ENCODE measurements around the gene SAMD8. TPM values are rescaled to one million over a fixed set of nuclear protein-coding genes. Genes with fewer than 3 reads are reported as not detected.

SAMD8 gene
- total and polyA plus RNA-seq, 10 of the 15 experiments (the other 5 are each of a cell fraction or from before 2014, with no cell fraction given) = 2.8 to 26.0 (median 9.3) TPM

DNA sequence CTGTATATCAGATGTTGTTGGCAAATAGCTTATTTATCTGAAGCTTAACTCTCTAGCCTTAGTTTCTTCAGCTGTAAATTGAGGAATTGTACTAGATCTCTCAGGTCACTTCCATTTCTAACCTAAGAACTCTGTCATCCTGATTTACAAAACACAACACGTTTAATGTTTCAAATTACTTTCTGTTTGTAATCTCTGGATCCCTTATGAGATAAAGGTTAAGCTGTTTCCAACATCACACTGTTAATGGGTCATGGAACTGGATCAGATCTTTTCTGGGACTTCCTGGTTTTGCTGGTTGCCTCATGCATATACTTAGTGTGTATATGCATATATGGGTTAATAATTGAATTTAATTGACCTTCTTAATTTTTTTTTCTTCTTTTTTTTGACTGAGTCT lies 9.9 kb downstream of the SAMD8 start (continued):
- TF ChIP-seq POLR2A (IDR thresholded peaks at IDR 0.05; ENCODE audit: low read depth, low read length) (no peak), EZH2 (IDR thresholded peaks at IDR 0.05; ENCODE audit: borderline replicate concordance, control insufficient read depth, low read depth, low read length) (no peak)
- TF ChIP-seq, protein P1, sequence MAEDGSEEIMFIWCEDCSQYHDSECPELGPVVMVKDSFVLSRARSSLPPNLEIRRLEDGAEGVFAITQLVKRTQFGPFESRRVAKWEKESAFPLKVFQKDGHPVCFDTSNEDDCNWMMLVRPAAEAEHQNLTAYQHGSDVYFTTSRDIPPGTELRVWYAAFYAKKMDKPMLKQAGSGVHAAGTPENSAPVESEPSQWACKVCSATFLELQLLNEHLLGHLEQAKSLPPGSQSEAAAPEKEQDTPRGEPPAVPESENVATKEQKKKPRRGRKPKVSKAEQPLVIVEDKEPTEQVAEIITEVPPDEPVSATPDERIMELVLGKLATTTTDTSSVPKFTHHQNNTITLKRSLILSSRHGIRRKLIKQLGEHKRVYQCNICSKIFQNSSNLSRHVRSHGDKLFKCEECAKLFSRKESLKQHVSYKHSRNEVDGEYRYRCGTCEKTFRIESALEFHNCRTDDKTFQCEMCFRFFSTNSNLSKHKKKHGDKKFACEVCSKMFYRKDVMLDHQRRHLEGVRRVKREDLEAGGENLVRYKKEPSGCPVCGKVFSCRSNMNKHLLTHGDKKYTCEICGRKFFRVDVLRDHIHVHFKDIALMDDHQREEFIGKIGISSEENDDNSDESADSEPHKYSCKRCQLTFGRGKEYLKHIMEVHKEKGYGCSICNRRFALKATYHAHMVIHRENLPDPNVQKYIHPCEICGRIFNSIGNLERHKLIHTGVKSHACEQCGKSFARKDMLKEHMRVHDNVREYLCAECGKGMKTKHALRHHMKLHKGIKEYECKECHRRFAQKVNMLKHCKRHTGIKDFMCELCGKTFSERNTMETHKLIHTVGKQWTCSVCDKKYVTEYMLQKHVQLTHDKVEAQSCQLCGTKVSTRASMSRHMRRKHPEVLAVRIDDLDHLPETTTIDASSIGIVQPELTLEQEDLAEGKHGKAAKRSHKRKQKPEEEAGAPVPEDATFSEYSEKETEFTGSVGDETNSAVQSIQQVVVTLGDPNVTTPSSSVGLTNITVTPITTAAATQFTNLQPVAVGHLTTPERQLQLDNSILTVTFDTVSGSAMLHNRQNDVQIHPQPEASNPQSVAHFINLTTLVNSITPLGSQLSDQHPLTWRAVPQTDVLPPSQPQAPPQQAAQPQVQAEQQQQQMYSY (CRISPR knock-in tag; IDR thresholded peaks at IDR 0.05) = no peak
- TF ChIP-seq, protein P2, sequence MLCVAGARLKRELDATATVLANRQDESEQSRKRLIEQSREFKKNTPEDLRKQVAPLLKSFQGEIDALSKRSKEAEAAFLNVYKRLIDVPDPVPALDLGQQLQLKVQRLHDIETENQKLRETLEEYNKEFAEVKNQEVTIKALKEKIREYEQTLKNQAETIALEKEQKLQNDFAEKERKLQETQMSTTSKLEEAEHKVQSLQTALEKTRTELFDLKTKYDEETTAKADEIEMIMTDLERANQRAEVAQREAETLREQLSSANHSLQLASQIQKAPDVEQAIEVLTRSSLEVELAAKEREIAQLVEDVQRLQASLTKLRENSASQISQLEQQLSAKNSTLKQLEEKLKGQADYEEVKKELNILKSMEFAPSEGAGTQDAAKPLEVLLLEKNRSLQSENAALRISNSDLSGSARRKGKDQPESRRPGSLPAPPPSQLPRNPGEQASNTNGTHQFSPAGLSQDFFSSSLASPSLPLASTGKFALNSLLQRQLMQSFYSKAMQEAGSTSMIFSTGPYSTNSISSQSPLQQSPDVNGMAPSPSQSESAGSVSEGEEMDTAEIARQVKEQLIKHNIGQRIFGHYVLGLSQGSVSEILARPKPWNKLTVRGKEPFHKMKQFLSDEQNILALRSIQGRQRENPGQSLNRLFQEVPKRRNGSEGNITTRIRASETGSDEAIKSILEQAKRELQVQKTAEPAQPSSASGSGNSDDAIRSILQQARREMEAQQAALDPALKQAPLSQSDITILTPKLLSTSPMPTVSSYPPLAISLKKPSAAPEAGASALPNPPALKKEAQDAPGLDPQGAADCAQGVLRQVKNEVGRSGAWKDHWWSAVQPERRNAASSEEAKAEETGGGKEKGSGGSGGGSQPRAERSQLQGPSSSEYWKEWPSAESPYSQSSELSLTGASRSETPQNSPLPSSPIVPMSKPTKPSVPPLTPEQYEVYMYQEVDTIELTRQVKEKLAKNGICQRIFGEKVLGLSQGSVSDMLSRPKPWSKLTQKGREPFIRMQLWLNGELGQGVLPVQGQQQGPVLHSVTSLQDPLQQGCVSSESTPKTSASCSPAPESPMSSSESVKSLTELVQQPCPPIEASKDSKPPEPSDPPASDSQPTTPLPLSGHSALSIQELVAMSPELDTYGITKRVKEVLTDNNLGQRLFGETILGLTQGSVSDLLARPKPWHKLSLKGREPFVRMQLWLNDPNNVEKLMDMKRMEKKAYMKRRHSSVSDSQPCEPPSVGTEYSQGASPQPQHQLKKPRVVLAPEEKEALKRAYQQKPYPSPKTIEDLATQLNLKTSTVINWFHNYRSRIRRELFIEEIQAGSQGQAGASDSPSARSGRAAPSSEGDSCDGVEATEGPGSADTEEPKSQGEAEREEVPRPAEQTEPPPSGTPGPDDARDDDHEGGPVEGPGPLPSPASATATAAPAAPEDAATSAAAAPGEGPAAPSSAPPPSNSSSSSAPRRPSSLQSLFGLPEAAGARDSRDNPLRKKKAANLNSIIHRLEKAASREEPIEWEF (IDR thresholded peaks at IDR 0.05; ENCODE audit: insufficient replicate concordance, low read depth, low read length) = no peak

Data from GM12878 (cell line).